Measurements from ENCODE around the gene PODXL2. TPM values are rescaled to one million over a fixed set of nuclear protein-coding genes. Genes with fewer than 3 reads are reported as not detected.
A peak's percentile ranks its signal among the peaks of the same experiment; 100 is the strongest.
"Not testable (repeated sequence)": the region's sequence is repeated elsewhere in the genome, so short reads cannot be mapped to it uniquely, and the experiment has no call there.

PODXL2 gene
- total and polyA plus RNA-seq, 3 experiments from 2014 or later = 1.4 to 4.7 (median 1.7) TPM

DNA sequence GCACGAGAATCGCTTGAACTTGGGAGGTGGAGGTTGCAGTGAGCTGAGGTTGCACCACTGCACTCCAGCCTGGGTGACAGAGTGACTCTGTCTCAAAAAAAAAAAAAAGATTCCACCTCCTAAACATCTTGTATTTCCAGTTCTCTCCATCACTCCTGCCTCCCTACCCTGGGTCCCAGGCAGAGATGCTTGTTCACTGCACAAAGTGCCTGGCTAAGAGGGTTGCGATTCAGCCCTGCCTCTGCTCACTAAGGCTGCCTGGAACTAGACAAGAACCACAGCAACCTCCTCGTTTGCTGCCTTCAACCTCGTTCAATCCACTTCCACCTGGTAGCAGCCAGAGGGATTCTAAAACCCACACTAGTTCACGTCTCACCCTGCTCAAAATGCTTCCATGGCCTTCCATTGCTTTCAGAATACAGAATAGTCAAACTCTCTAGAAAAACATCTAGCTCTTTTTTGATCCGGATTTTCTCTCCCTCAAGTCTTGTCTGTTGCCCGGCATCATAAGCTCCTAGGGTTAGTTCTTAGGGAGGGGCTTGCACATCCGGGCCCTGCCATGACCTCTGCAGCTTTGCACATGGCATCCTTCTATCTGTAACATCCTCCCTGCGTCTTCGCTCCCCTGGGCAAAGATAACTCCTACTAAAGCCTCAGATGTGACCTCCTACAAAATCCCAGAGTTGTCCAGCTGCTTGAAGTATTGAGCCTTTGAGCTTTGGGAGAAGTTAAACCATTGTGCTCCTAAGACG lies 31.8 kb upstream of the PODXL2 start:
- no peaks in the 10 kb centered on the region for H3K9me3 ChIP-seq (ENCODE audit: low read length)
- Mint-ChIP-seq H3K27me3 (no peaks in the 10 kb centered on the region), H3K27ac (peak overlapping the region in 6 of 8 donors; percentile 63 to 93 (median 76)), H3K9me3 (no peaks in the 10 kb centered on the region), H3K4me3 (peak overlapping the region; percentile 76 to 95 (median 84)), H3K4me1 (peaks cover 17 to 32% (median 28%) of the 10 kb centered on the region in 3 donors), H3K36me3 (peaks cover 0 to 6% (median 0%) of the 10 kb centered on the region in 3 donors)
- H3K27me3 ChIP-seq (ENCODE audit: insufficient read depth, low read length, poor library complexity, severe bottlenecking) = no peaks in the 10 kb centered on the region
- no peaks in the 10 kb centered on the region for H3K36me3 ChIP-seq (ENCODE audit: insufficient read depth, low read length)
- H3K4me1 ChIP-seq (ENCODE audit: insufficient read depth, low read length) = peaks cover 18% of the 10 kb centered on the region
- no peak for DNase-seq
- CTCF ChIA-PET = interaction anchor here (0.6 to 3.7 kb wide), 6 partner anchors 8 to 29 kb away, joined by 3 to 34 read pairs (median 4); no protein-coding TSS in a partner anchor
- POLR2A ChIA-PET = interaction anchor here (0.5 to 1.4 kb wide), 5 partner anchors 8 to 76 kb away, joined by 3 to 4 read pairs (median 4); partner anchors contain the start of gene ABTB1
- peak overlapping the region; percentile 31 for H3K27ac ChIP-seq (ENCODE audit: low read depth, low read length)
- peak overlapping the region; percentile 71 for H3K4me3 ChIP-seq (ENCODE audit: low read length)

DNA sequence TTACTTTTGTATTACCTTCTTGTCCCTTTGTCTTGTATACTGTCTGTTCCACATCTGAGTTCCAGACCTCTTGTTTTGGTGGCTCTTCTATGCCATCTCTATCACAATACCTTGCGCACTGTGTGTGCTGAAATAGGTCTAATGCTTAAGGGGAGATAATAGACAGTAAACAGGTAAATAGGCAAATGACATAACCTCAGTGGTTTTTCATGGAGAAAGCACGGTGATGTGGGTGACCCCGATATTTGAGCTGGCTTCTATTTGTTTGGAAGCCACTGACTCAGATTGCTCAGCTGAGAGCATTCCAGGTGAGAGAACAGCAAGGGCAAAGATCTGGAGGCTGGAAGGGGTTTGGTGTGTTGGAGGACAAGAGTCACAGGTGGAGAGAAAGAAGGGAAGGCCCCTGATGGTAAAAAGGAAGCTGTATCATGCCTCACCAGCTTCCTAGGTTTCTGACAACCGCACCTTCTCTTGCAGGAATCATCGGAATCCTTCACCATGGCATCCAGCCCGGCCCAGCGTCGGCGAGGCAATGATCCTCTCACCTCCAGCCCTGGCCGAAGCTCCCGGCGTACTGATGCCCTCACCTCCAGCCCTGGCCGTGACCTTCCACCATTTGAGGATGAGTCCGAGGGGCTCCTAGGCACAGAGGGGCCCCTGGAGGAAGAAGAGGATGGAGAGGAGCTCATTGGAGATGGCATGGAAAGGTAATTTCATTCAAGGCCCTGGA lies 30.0 kb upstream of the PODXL2 start:
- DNase-seq = no peak
- CTCF ChIA-PET = interaction anchor here (1.1 to 3.7 kb wide), 4 partner anchors 24 to 97 kb away, joined by 3 to 34 read pairs (median 4); no protein-coding TSS in a partner anchor

DNA sequence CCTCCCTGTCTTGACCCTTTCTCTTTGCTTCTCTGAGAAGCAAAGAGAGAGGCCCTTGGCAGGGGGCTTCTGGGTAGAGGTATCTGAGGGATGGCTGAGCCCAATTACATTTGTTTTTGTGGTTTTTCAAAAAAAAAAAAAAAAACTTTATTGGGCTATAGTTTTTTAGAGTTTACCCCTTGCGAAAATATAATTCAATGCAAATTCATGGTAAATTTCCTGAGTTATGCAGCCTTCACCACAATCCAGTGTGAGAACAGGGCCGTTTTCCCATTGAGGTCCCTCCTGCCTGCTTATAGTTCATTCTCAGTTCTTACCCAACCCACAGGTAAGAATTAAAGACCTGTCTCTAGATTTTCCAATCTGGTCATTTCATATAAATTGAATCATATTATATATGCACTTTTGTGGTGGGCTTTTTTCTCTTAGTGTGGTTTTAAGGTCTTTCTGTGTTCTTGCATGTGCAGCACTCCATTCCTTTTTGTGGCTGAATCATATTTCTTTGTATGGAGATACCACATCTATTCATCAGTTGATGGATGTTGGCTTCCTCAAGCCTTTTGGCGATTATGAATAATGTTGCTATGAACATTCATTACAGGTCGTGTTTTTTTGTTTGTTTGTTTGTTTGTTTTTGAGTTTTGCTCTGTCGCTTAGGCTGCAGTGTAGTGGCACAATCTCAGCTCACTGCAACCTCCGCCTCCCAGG lies 28.1 kb upstream of the PODXL2 start:
- Mint-ChIP-seq H3K4me1 (peaks cover 20 to 33% (median 26%) of the 10 kb centered on the region in 3 donors), H3K27me3 (no peaks in the 10 kb centered on the region)

More for the DNA sequence above, 30.0 kb upstream of the PODXL2 start:
- peak overlapping the region; percentile 76 to 95 (median 84) for H3K4me3 Mint-ChIP-seq
- peaks cover 18% of the 10 kb centered on the region for H3K4me1 ChIP-seq (ENCODE audit: insufficient read depth, low read length)
- H3K36me3 Mint-ChIP-seq = peaks cover under 1 to 9% (median 2%) of the 10 kb centered on the region in 3 donors
- peak overlapping the region; percentile 71 for H3K4me3 ChIP-seq (ENCODE audit: low read length)
- H3K27ac Mint-ChIP-seq = peak overlapping the region; percentile 61 to 98 (median 88)
- no peaks in the 10 kb centered on the region for H3K36me3 ChIP-seq (ENCODE audit: insufficient read depth, low read length)
- no peaks in the 10 kb centered on the region for H3K27me3 Mint-ChIP-seq
- no peaks in the 10 kb centered on the region for H3K27me3 ChIP-seq (ENCODE audit: insufficient read depth, low read length, poor library complexity, severe bottlenecking)
- peak overlapping the region; percentile 83 for H3K27ac ChIP-seq (ENCODE audit: low read depth, low read length)
- no peaks in the 10 kb centered on the region for H3K9me3 Mint-ChIP-seq
- POLR2A ChIA-PET = interaction anchor here (0.7 kb wide), 1 partner anchor 8 kb away, joined by 4 read pairs; the partner anchor contains the start of gene TPRA1
- no peaks in the 10 kb centered on the region for H3K9me3 ChIP-seq (ENCODE audit: low read length)
- H3K4me1 Mint-ChIP-seq = peaks cover 19 to 33% (median 26%) of the 10 kb centered on the region in 3 donors

DNA sequence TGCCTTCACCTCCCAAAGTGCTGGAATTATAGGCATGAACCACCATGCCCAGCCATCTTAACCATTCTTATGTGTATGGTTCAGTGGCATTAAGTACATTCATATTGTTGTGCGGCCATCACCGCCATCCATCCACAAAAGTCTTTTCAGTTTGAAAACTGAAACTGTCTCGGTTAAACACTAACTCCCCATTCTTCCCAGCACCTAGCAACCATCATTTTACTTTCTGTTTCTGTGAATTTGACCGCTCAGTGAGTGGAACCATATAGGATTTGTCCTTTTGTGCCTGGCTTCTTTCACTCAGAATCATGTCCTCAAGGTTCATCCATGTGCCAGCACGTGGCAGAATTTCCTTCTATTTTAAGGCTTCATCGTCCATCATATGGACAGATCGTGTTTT lies 24.9 kb upstream of the PODXL2 start:
- Histone ChIP-seq H3K4me1 (ENCODE audit: insufficient read depth, low read length) (peaks cover 3% of the 10 kb centered on the region), H3K9me3 (ENCODE audit: low read length) (no peaks in the 10 kb centered on the region), H3K27me3 (ENCODE audit: insufficient read depth, low read length, poor library complexity, severe bottlenecking) (no peaks in the 10 kb centered on the region), H3K27ac (ENCODE audit: low read depth, low read length) (no peak overlapping the region), H3K4me3 (ENCODE audit: low read length) (no peak overlapping the region), H3K36me3 (ENCODE audit: insufficient read depth, low read length) (no peaks in the 10 kb centered on the region)
- H3K27ac Mint-ChIP-seq = peak overlapping the region in 1 of 8 donors; percentile 23
- H3K36me3 Mint-ChIP-seq = peaks cover 3 to 55% (median 14%) of the 10 kb centered on the region in 3 donors
- CTCF ChIA-PET = interaction anchor here (1.1 kb wide), 1 partner anchor 14 kb away, joined by 3 read pairs; the partner anchor contains the start of gene TPRA1
- POLR2A ChIA-PET = no interaction called here
- no peaks in the 10 kb centered on the region for H3K27me3 Mint-ChIP-seq
- DNase-seq = no peak
- H3K4me3 Mint-ChIP-seq = no peak overlapping the region
- no peaks in the 10 kb centered on the region for H3K9me3 Mint-ChIP-seq
- peaks cover 6 to 14% (median 14%) of the 10 kb centered on the region in 3 donors for H3K4me1 Mint-ChIP-seq

More for the DNA sequence above, 28.1 kb upstream of the PODXL2 start:
- CTCF ChIA-PET = no interaction called here
- POLR2A ChIA-PET = no interaction called here
- no peak overlapping the region for H3K27ac ChIP-seq (ENCODE audit: low read depth, low read length)
- no peak overlapping the region for H3K27ac Mint-ChIP-seq
- no peaks in the 10 kb centered on the region for H3K9me3 ChIP-seq (ENCODE audit: low read length)
- no peaks in the 10 kb centered on the region for H3K9me3 Mint-ChIP-seq
- no peak for DNase-seq
- peak overlapping the region in 2 of 7 donors; percentile 9 to 56 for H3K4me3 Mint-ChIP-seq
- H3K4me1 ChIP-seq (ENCODE audit: insufficient read depth, low read length) = peaks cover 18% of the 10 kb centered on the region
- peaks cover 3 to 25% (median 5%) of the 10 kb centered on the region in 3 donors for H3K36me3 Mint-ChIP-seq
- no peak overlapping the region for H3K4me3 ChIP-seq (ENCODE audit: low read length)
- H3K36me3 ChIP-seq (ENCODE audit: insufficient read depth, low read length) = no peaks in the 10 kb centered on the region
- H3K27me3 ChIP-seq (ENCODE audit: insufficient read depth, low read length, poor library complexity, severe bottlenecking) = no peaks in the 10 kb centered on the region

DNA sequence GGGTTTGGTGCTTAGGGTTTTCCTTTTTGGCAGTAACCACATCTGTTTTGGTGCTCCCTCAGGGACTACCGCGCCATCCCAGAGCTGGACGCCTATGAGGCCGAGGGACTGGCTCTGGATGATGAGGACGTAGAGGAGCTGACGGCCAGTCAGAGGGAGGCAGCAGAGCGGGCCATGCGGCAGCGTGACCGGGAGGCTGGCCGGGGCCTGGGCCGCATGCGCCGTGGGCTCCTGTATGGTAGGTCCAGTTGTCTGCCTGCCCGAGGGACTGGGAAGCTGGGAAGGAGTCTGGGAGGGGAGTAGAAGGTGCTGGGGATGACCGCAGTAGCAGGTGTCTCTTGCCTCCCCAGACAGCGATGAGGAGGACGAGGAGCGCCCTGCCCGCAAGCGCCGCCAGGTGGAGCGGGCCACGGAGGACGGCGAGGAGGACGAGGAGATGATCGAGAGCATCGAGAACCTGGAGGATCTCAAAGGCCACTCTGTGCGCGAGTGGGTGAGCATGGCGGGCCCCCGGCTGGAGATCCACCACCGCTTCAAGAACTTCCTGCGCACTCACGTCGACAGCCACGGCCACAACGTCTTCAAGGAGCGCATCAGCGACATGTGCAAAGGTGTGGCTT lies 24.3 kb upstream of the PODXL2 start:
- Histone ChIP-seq H3K9me3 (ENCODE audit: low read length) (no peaks in the 10 kb centered on the region), H3K27me3 (ENCODE audit: insufficient read depth, low read length, poor library complexity, severe bottlenecking) (no peaks in the 10 kb centered on the region), H3K36me3 (ENCODE audit: insufficient read depth, low read length) (no peaks in the 10 kb centered on the region), H3K4me1 (ENCODE audit: insufficient read depth, low read length) (no peaks in the 10 kb centered on the region), H3K27ac (ENCODE audit: low read depth, low read length) (no peak overlapping the region), H3K4me3 (ENCODE audit: low read length) (no peak overlapping the region)
- H3K36me3 Mint-ChIP-seq = peaks cover 3 to 59% (median 14%) of the 10 kb centered on the region in 3 donors
- peak overlapping the region in 1 of 7 donors; percentile 6 for H3K4me3 Mint-ChIP-seq
- H3K27ac Mint-ChIP-seq = no peak overlapping the region
- peaks cover 6 to 12% (median 9%) of the 10 kb centered on the region in 3 donors for H3K4me1 Mint-ChIP-seq
- H3K27me3 Mint-ChIP-seq = no peaks in the 10 kb centered on the region
- CTCF ChIA-PET = no interaction called here
- no peaks in the 10 kb centered on the region for H3K9me3 Mint-ChIP-seq
- no peak for DNase-seq
- POLR2A ChIA-PET = no interaction called here

DNA sequence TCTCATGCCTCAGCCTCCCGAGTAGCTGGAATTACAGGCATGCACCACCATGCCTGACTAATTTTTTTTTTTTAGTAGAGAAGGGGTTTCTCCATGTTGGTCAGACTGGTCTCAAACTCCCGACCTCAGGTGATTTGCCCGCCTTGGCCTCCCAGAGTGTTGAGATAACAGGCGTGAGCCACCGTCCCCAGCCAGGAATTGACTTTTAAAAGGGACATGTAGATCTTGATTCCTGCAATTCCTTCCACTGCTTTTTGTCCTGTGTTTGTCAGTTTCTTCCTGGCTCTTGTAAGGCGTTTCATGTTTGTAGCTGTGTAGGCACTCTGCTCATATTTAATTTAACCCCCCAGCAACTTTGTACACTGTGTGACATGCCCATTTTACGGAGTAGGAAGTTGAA lies 23.4 kb upstream of the PODXL2 start:
- DNase-seq; H3K27me3 ChIP-seq (ENCODE audit: insufficient read depth, low read length, poor library complexity, severe bottlenecking); H3K9me3 ChIP-seq (ENCODE audit: low read length); H3K27me3 Mint-ChIP-seq; H3K4me3 ChIP-seq (ENCODE audit: low read length); H3K27ac ChIP-seq (ENCODE audit: low read depth, low read length); H3K9me3 Mint-ChIP-seq; H3K4me3 Mint-ChIP-seq; H3K27ac Mint-ChIP-seq; H3K36me3 ChIP-seq (ENCODE audit: insufficient read depth, low read length); H3K4me1 ChIP-seq (ENCODE audit: insufficient read depth, low read length): not testable (repeated sequence)
- peaks cover 6 to 66% (median 17%) of the 10 kb centered on the region in 3 donors for H3K36me3 Mint-ChIP-seq
- H3K4me1 Mint-ChIP-seq = peaks cover 6 to 11% (median 9%) of the 10 kb centered on the region in 3 donors
- ChIA-PET CTCF (interaction anchor here (2.0 kb wide), 1 partner anchor 30 kb away, joined by 8 read pairs; no protein-coding TSS in a partner anchor), POLR2A (interaction anchor here (0.6 to 0.7 kb wide), 2 partner anchors 28 to 722 kb away, joined by 4 to 8 read pairs; no protein-coding TSS in a partner anchor)

DNA sequence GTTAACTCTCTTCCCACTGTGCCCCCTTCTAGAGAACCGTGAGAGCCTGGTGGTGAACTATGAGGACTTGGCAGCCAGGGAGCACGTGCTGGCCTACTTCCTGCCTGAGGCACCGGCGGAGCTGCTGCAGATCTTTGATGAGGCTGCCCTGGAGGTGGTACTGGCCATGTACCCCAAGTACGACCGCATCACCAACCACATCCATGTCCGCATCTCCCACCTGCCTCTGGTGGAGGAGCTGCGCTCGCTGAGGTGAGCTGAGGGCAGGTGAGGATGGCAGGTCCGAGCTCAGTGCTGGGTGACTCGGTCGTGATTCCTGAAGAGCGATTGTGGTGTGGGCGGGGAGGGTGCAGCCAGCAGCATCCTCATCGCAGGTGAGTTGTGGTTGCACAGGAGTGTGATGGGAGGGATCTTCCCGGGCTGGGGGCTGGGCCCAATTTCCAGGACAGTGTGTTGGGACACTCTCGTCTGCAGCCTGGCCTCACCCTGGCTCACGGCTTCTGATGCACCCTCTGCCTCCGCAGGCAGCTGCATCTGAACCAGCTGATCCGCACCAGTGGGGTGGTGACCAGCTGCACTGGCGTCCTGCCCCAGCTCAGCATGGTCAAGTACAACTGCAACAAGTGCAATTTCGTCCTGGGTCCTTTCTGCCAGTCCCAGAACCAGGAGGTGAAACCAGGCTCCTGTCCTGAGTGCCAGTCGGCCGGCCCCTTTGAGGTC lies 22.7 kb upstream of the PODXL2 start:
- ChIA-PET POLR2A (no interaction called here), CTCF (interaction anchor here (2.0 kb wide), 1 partner anchor 31 kb away, joined by 8 read pairs; no protein-coding TSS in a partner anchor)
- H3K36me3 ChIP-seq (ENCODE audit: insufficient read depth, low read length) = no peaks in the 10 kb centered on the region
- no peak overlapping the region for H3K27ac ChIP-seq (ENCODE audit: low read depth, low read length)
- H3K4me3 ChIP-seq (ENCODE audit: low read length) = no peak overlapping the region
- H3K4me1 ChIP-seq (ENCODE audit: insufficient read depth, low read length) = no peaks in the 10 kb centered on the region
- Mint-ChIP-seq H3K27me3 (no peaks in the 10 kb centered on the region), H3K9me3 (no peaks in the 10 kb centered on the region), H3K4me1 (peaks cover 6 to 9% (median 7%) of the 10 kb centered on the region in 3 donors), H3K36me3 (peaks cover 7 to 70% (median 19%) of the 10 kb centered on the region in 3 donors), H3K4me3 (no peak overlapping the region), H3K27ac (no peak overlapping the region)
- H3K27me3 ChIP-seq (ENCODE audit: insufficient read depth, low read length, poor library complexity, severe bottlenecking) = no peaks in the 10 kb centered on the region
- DNase-seq = no peak
- H3K9me3 ChIP-seq (ENCODE audit: low read length) = no peaks in the 10 kb centered on the region
